Measurements from ENCODE around the gene ATP1B2.
"Not testable (repeated sequence)": the region's sequence is repeated elsewhere in the genome, so short reads cannot be mapped to it uniquely, and the experiment has no call there.

Gene ATP1B2

GRCh38 chr17:7636163-7636562 is 14.6 kb upstream of the ATP1B2 start:
- DNase-seq, result no peak

GRCh38 chr17:7640783-7641182 is 9.9 kb upstream of the ATP1B2 start:
- DNase-seq, result no peak

GRCh38 chr17:7641635-7642034 is 9.1 kb upstream of the ATP1B2 start:
- not testable (repeated sequence) for DNase-seq

GRCh38 chr17:7644775-7645174 is 6.0 kb upstream of the ATP1B2 start:
- DNase-seq, result no peak

- no peak for DNase-seq
Measured at GRCh38 chr17:7646457-7646856, 4.3 kb upstream of the ATP1B2 start.

GRCh38 chr17:7647018-7647417 is 3.7 kb upstream of the ATP1B2 start:
- no peak for DNase-seq

GRCh38 chr17:7651097-7651664 is 455 bp downstream of the ATP1B2 start:
- DNase-seq, result no peak

GRCh38 chr17:7651665-7652387 is 1.1 kb downstream of the ATP1B2 start:
- DNase-seq, result no peak

GRCh38 chr17:7652388-7653356 is 1.9 kb downstream of the ATP1B2 start:
- no peak for DNase-seq

- no peak for DNase-seq
Measured at GRCh38 chr17:7654832-7655540, 4.3 kb downstream of the ATP1B2 start.

GRCh38 chr17:7655541-7655840 is 4.8 kb downstream of the ATP1B2 start:
- DNase-seq, result no peak

- no peak for DNase-seq
Measured at GRCh38 chr17:7656958-7657609, 6.4 kb downstream of the ATP1B2 start.

GRCh38 chr17:7667656-7668406 is 17.1 kb downstream of the ATP1B2 start:
- DNase-seq, result no peak

GRCh38 chr17:7668482-7668881 is 17.8 kb downstream of the ATP1B2 start:
- no peak for DNase-seq

- no peak for DNase-seq
Measured at GRCh38 chr17:7673239-7673638, 22.5 kb downstream of the ATP1B2 start.

GRCh38 chr17:7674934-7675333 is 24.2 kb downstream of the ATP1B2 start:
- DNase-seq, result no peak

- DNase-seq, result no peak
Measured at GRCh38 chr17:7676533-7676932, 25.8 kb downstream of the ATP1B2 start.

- DNase-seq, result no peak
Measured at GRCh38 chr17:7677388-7678067, 26.8 kb downstream of the ATP1B2 start.

- no peak for DNase-seq
Measured at GRCh38 chr17:7684851-7685532, 34.3 kb downstream of the ATP1B2 start.

- DNase-seq, result peak; percentile 56
Measured at GRCh38 chr17:7685533-7686221, 35.0 kb downstream of the ATP1B2 start.

All from NK-92 treated with Interleukin-12 subunit alpha and Interleukin-12 subunit beta, amount 100 ng/mL, for 24 hours (cell line).